Measurements from ENCODE around the gene PTEN.

PTEN gene

DNA sequence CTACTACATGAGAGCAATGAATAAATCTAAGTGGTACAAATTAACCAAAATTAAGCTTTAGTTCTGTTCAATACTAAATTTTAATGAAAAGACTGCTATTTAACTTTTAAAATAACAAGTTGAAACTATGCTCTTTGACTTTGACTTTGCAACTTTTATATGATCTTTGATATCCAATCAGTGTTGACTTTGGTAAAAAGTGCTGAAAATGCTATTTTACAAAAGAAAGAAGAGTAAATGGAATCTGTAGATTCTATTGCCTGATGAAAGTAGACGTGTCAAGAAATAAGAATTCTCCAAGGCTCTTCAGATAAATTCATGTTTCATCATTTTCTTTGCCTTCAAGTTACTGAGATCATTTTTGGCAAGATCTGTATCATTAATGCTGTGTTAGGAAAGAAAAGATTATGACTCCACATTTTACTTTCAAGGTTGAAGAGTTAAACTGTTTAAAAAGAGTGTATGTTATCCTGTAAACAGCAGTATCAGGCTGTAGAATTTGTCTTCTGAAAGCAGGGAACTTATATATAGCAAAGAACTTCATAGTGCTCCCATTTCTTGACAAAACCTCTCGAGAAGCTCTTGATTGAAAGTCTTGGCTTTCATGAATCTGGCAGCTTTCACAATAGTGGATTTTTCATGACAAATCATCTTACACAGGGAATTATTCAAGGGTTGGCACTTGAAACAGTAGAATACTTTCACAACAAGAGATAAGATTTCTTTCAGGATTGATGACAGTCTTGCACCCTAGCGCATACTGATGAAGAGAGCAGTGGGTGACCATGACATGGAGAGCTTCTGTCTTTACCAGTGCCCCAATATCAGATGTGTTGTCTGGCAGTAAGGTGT lies 72.1 kb downstream of the PTEN start:
- DNase-seq (ENCODE audit: insufficient read length, low spot score) = no peak
- no peak for FAIRE-seq
- TF ChIP-seq POLR2A (IDR thresholded peaks at IDR 0.05; ENCODE audit: low read depth, low read length) = no peak

DNA sequence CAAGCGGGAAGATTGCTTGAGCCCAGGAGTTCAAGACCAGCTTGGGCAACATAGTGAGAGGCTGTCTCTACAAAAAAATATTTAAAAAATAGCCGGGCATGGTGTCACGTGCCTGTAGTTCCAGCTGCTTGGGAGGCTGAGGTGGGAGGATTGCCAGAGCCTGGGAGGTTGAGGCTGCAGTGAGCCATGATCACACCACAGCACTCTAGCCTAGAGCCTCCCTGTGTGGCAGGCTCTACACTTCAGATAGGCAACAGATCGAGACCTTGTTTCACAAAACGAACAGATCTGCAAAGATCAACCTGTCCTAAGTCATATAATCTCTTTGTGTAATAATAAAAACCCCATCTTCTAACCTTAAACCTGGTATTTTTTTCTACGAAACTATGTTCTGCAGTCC lies 76.8 kb downstream of the PTEN start:
- no peak for TF ChIP-seq POLR2A (IDR thresholded peaks at IDR 0.05; ENCODE audit: low read depth, low read length)
- DNase-seq (ENCODE audit: insufficient read length, low spot score) (no peak), FAIRE-seq (no peak)

DNA sequence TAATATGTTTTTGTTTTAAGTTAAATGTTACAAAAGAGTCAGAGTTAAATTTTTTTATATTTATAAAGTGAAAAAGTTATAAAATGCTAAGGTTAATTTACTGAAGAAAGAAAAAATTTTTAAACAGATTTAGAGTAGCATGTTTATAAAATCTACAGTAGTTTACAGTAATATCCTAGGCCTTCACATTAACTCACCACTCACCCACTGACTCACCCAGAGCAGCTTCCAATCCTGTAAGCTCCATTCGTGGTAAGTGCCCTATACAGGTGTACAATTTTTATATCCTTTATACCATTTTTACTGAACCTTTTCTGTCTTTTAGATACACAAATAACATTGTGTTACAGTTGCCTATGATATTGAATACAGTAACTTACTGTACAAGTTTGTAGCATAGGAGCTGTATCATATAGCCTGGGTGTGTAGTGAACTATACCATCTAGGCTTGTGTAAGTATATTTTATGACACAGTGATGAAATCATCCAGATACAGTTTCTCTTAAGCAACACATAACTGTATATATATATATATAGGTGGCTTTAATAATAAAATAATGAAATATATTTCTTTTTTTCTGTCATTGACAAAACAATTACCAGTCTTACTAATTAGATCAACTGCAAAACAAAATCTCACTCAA lies 79.6 kb downstream of the PTEN start:
- DNase-seq (ENCODE audit: insufficient read length, low spot score) (no peak), FAIRE-seq (no peak)
- TF ChIP-seq POLR2A (IDR thresholded peaks at IDR 0.05; ENCODE audit: low read depth, low read length) = no peak

GRCh38 chr10:87945984-87946383 lies 82.6 kb downstream of the PTEN start:
- TF ChIP-seq POLR2A (IDR thresholded peaks at IDR 0.05; ENCODE audit: low read depth, low read length) = no peak
- DNase-seq (ENCODE audit: insufficient read length, low spot score) (no peak), FAIRE-seq (no peak)

- DNase-seq (ENCODE audit: insufficient read length, low spot score) = no peak
- no peak for FAIRE-seq
- TF ChIP-seq POLR2A (IDR thresholded peaks at IDR 0.05; ENCODE audit: low read depth, low read length) = no peak
Observed at GRCh38 chr10:87952612-87953011, 89.2 kb downstream of the PTEN start.

DNA sequence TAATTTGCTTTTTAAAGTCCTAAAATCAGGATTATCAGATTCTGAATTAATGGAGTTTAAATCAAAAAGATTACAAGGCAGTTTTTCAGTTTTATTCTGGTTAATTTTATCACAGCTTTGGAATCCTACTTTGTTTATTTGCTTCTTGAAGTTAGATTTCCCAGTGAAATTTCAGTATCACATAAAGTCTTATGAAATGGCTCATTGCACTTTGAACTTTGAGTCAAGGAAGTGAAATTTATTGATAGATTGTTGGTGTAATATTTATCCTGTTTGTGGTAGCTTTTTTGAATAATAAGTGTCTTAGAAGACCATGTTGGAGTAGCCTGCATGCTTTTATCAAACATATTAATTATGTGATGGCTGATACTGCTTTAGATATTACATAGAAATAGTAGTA lies 92.6 kb downstream of the PTEN start:
- FAIRE-seq = no peak
- no peak for DNase-seq (ENCODE audit: insufficient read length, low spot score)
- TF ChIP-seq POLR2A (IDR thresholded peaks at IDR 0.05; ENCODE audit: low read depth, low read length) = no peak

DNA sequence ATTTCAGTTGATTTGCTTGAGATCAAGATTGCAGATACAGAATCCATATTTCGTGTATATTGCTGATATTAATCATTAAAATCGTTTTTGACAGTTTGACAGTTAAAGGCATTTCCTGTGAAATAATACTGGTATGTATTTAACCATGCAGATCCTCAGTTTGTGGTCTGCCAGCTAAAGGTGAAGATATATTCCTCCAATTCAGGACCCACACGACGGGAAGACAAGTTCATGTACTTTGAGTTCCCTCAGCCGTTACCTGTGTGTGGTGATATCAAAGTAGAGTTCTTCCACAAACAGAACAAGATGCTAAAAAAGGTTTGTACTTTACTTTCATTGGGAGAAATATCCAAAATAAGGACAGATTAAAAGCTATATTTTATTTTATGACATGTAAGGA lies 94.3 kb downstream of the PTEN start:
- FAIRE-seq = no peak
- no peak for TF ChIP-seq POLR2A (IDR thresholded peaks at IDR 0.05; ENCODE audit: low read depth, low read length)
- no peak for DNase-seq (ENCODE audit: insufficient read length, low spot score)

DNA sequence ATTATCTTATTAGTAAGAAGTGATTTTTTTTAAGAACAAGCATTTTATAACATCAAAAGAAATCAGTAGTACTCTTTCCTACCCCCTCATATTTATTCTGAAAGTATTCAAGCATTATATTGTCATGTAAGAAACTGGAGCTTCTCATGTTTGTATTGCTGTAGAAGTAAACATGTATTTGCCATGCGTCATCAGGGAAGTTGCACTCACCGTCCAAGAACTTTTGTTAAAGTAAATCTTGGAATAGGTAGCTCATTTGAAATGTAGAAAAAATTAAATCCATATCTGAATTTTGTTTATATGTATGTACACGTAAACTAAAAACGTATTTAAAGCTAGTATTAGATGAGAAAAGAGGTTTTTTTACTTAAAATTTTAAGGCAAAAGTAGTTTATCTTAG lies 96.8 kb downstream of the PTEN start:
- FAIRE-seq (no peak), DNase-seq (ENCODE audit: insufficient read length, low spot score) (no peak)
- TF ChIP-seq POLR2A (IDR thresholded peaks at IDR 0.05; ENCODE audit: low read depth, low read length) = no peak

GRCh38 chr10:87961314-87961713 lies 97.9 kb downstream of the PTEN start:
- TF ChIP-seq POLR2A (IDR thresholded peaks at IDR 0.05; ENCODE audit: low read depth, low read length) = no peak
- FAIRE-seq (no peak), DNase-seq (ENCODE audit: insufficient read length, low spot score) (no peak)

DNA sequence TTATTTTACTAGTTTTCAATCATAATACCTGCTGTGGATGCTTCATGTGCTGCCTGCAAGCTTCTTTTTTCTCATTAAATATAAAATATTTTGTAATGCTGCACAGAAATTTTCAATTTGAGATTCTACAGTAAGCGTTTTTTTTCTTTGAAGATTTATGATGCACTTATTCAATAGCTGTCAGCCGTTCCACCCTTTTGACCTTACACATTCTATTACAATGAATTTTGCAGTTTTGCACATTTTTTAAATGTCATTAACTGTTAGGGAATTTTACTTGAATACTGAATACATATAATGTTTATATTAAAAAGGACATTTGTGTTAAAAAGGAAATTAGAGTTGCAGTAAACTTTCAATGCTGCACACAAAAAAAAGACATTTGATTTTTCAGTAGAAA lies 103.0 kb downstream of the PTEN start:
- DNase-seq (ENCODE audit: insufficient read length, low spot score) (no peak), FAIRE-seq (no peak)
- TF ChIP-seq POLR2A (IDR thresholded peaks at IDR 0.05; ENCODE audit: low read depth, low read length) = no peak

- no peak for FAIRE-seq
- TF ChIP-seq POLR2A (IDR thresholded peaks at IDR 0.05; ENCODE audit: low read depth, low read length) = no peak
Observed at GRCh38 chr10:87973635-87974034, 110.2 kb downstream of the PTEN start.

DNA sequence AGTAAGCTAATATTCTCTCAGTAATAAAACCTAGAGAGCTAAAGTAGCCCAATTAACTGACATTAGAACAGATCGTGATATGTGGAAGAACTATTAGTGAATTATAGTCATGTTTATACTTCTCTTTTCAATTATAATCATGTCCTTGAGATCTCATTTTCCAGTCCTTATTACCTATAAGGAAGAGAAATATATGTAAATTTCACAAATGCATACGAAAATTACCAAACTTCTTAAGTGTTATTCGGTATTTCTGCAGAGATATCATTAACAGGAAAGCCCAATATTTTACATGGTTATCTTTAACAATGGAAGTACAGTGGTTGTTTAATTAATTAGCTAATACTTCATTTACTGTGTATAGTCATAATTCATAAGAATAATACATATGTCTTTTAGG lies 110.7 kb downstream of the PTEN start:
- TF ChIP-seq POLR2A (IDR thresholded peaks at IDR 0.05; ENCODE audit: low read depth, low read length) = no peak
- DNase-seq (ENCODE audit: insufficient read length, low spot score) (no peak), FAIRE-seq (no peak)

More at GRCh38 chr10:87973635-87974034, 110.2 kb downstream of the PTEN start:
- DNase-seq (ENCODE audit: insufficient read length, low spot score) = no peak

DNA sequence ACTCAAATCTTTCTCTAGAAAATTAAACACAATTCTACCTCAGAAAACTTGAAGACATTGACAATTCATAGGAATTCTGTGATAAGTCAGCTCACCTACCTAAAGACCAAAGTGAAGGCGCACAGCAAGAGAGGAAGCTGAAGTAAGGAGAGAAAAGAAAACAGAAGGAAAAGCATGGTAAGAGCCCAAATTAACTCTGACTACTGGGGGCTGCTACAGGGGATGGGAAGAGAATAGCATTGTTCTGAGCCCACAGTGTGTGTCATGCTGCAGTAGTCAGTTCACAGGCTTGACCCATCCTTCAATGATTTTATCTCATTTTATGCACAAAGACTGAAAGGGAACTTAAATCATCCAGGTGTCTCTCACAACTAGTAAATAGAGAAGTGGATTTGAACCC lies 111.3 kb downstream of the PTEN start:
- TF ChIP-seq POLR2A (IDR thresholded peaks at IDR 0.05; ENCODE audit: low read depth, low read length) = no peak
- FAIRE-seq = no peak
- DNase-seq (ENCODE audit: insufficient read length, low spot score) = no peak

DNA sequence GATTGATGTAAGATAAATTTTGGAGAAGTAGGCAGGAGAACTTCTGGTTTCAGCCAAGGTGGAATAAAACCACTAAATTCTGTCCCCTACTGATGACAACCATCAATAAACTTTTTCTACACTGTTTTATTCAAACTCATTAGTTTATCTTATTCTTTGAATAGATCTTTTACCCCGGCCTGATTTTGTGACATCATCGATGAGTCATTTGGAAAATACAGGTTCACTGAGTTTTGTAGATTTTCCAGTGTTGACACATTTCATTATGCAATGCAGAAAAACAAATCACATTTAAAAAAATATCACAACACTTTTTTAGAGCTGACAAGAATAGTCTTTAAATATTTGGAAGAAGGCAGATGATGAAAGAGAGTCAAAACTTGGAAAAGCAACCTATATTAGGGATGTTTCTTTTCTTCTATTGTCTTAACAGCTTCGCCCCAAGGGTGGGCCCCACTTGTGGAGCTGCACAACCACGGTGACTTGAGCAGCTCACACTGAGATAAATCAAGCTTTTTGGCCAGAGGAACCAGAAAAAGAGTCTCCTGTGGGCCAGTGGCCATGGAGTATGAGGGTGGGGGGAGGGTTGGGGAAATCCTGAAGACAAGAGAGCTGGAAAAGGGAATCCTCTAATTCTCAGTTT lies 112.8 kb downstream of the PTEN start:
- no peak for TF ChIP-seq POLR2A (IDR thresholded peaks at IDR 0.05; ENCODE audit: low read depth, low read length)
- no peak for DNase-seq (ENCODE audit: insufficient read length, low spot score)
- FAIRE-seq = no peak

DNA sequence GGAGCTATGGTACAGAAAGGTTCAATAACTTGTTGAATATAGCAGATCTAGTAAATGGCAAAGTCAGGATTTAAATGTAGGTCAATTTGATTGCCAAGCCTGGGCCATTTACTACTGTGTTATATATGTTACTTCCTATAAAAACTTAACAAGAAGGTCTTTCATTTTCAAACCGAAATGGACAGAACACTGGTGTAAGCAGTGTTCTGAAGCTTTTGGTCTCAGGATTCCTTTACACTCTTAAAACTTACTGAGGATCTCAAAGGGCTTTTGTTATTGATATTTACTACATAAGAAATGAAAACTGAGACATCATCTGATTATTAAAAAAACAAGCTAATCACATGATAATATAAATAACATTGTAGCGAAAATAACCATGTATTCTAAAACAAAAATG lies 114.7 kb downstream of the PTEN start:
- DNase-seq (ENCODE audit: insufficient read length, low spot score) (no peak), FAIRE-seq (peak; percentile 86)
- TF ChIP-seq POLR2A (IDR thresholded peaks at IDR 0.05; ENCODE audit: low read depth, low read length) = no peak

Data from H54 (cell line).